ENCODE data around the gene PSMD9. TPM values are rescaled to one million over a fixed set of nuclear protein-coding genes. Genes with fewer than 3 reads are reported as not detected.
"Not testable (repeated sequence)": the region's sequence is repeated elsewhere in the genome, so short reads cannot be mapped to it uniquely, and the experiment has no call there.

PSMD9 gene
- total and polyA plus RNA-seq, 5 experiments from 2014 or later = 35.1 to 90.5 (median 88.4) TPM

- POLR2A ChIA-PET = no interaction called here
- H3K27me3 Mint-ChIP-seq = no peaks in the 10 kb centered on the region
- H3K36me3 Mint-ChIP-seq = peaks cover 0 to 75% (median 21%) of the 10 kb centered on the region in 3 donors
- DNase-seq = no peak
- no peaks in the 10 kb centered on the region for H3K9me3 Mint-ChIP-seq
- no peak overlapping the region for H3K4me3 Mint-ChIP-seq
- H3K27ac Mint-ChIP-seq = peak overlapping the region; percentile 15 to 89 (median 66)
- H3K4me1 Mint-ChIP-seq = peaks cover 9 to 15% (median 11%) of the 10 kb centered on the region in 4 donors
- ATAC-seq = peak in 1 of 2 donors; percentile 20
Measured at GRCh38 chr12:121908702-121909101, 20.1 kb downstream of the PSMD9 start.

DNA sequence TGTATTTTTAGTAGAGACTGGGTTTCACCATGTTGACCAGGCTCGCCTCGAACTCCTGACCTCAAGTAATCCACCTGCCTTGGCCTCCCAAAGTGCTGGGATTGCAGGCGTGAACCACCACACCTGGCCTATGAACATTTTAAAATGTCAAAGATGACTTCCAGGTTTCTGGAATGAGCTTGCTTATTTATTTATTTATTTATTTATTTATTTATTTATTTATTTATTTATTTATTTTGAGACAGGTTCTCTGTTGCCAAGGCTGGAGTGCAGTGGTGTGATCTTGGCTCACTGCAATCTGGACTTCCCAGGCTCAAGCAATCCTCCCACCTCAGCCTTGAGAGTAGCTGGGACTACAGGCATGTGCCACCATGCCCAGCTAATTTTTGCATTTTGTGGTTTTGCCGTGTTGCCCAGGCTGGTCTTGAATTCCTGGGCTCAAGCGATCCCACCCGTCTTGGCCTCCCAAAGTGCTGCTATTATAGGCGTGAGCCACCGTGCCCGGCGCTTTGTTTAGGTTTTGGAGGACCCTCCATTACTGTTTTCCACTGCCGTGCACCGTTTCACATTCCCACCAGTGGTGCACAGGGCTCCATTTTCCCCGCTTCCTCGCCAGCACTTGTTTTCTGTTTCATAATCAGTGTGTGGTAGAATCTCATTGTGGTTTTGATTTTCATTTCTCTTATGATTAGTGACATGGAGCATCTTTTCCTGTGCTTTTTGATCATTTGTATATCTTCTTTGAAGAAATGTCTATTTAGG is 23.4 kb downstream of the PSMD9 start:
- Mint-ChIP-seq H3K27ac (peak overlapping the region in 2 of 10 donors; percentile 53 to 83), H3K4me1 (peaks cover 9 to 15% (median 11%) of the 10 kb centered on the region in 4 donors), H3K36me3 (peaks cover 0 to 65% (median 13%) of the 10 kb centered on the region in 3 donors), H3K4me3 (no peak overlapping the region), H3K9me3 (no peaks in the 10 kb centered on the region), H3K27me3 (no peaks in the 10 kb centered on the region)
- ATAC-seq = no peak
- no peak for DNase-seq
- POLR2A ChIA-PET = interaction anchor here (0.6 to 0.7 kb wide), 4 partner anchors 87 to 1315 kb away, joined by 3 to 7 read pairs (median 4); partner anchors contain the start of gene BCL7A

- Mint-ChIP-seq H3K27ac (peak overlapping the region in 6 of 10 donors; percentile 15 to 83 (median 61)), H3K27me3 (no peaks in the 10 kb centered on the region), H3K9me3 (no peaks in the 10 kb centered on the region), H3K4me1 (peaks cover 5 to 16% (median 11%) of the 10 kb centered on the region in 4 donors), H3K4me3 (no peak overlapping the region), H3K36me3 (peaks cover 0 to 38% (median 2%) of the 10 kb centered on the region in 3 donors)
- POLR2A ChIA-PET = interaction anchor here (0.6 kb wide), 1 partner anchor 736 kb away, joined by 8 read pairs; no protein-coding TSS in a partner anchor
- ATAC-seq (no peak), DNase-seq (no peak)
Measured at GRCh38 chr12:121915841-121916321, 27.3 kb downstream of the PSMD9 start.

- H3K27ac Mint-ChIP-seq = peak overlapping the region in 9 of 10 donors; percentile 28 to 98 (median 96)
- no peak overlapping the region for H3K4me3 Mint-ChIP-seq
- H3K27me3 Mint-ChIP-seq = no peaks in the 10 kb centered on the region
- no peak for ATAC-seq
- no peaks in the 10 kb centered on the region for H3K9me3 Mint-ChIP-seq
- H3K4me1 Mint-ChIP-seq = peaks cover 5 to 19% (median 11%) of the 10 kb centered on the region in 4 donors
- POLR2A ChIA-PET = interaction anchor here (1.3 to 1.8 kb wide), 2 partner anchors 28 to 110 kb away, joined by 3 to 5 read pairs; partner anchors contain the start of gene PSMD9
- H3K36me3 Mint-ChIP-seq = peaks cover 0 to 33% (median 2%) of the 10 kb centered on the region in 3 donors
- DNase-seq = no peak
Measured at GRCh38 chr12:121916719-121917118, 28.1 kb downstream of the PSMD9 start.

DNA sequence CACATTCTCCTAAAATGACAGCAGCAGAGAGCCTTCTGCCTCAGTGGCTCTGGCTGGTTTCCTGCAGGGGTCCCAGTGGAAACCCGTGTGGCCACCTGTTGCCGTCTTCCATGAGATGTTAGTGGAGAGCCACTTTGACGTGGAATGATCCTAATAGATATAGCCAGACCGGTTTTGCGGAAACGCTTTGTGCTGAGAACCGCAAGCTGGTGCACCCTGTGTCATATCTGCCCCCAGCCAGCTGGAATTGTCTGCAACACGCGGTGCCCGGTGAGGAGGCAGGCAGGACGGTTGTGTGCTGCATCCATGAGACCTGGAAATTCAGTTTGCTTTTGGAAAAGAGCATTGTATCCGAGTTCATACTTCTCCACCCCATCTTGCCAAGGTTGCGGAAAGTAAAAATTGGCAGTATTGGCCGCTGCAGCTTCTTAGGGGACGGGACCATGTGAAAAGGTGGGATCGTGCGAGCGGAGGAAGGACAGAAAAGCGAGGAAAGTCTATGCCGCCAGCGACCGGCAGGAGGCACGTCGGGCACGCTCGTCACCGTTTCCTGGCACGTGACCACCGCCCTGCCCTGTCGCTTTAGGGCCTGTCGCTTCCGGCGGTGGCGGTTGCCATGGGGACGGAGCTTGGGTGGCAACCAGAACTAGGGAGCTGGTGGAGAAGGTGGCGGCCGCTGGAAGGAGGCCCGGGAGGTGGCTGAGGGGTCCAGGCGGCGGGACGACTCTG is 29.5 kb downstream of the PSMD9 start, which contains the start of gene CFAP251:
Gene CFAP251 (plus strand): TSS at position 643 of the 729 bp plus-strand sequence. CDS start 2,714 bp downstream, outside the sequence.
- Mint-ChIP-seq H3K27me3 (no peaks in the 10 kb centered on the region), H3K27ac (peak within 1 kb of the TSS; percentile 83 to 98 (median 94)), H3K36me3 (peaks cover 0 to 24% (median 0%) of the 10 kb centered on the region in 3 donors), H3K9me3 (no peaks in the 10 kb centered on the region), H3K4me3 (peak within 1 kb of the TSS; percentile 74 to 90 (median 84)), H3K4me1 (peaks cover 3 to 16% (median 11%) of the 10 kb centered on the region in 4 donors)
- POLR2A ChIA-PET = interaction anchor here (0.6 to 1.8 kb wide), 4 partner anchors 29 to 126 kb away, joined by 3 to 5 read pairs (median 4); partner anchors contain the start of gene PSMD9
- DNase-seq (peak; percentile 92 to 99 (median 94)), ATAC-seq (peak; percentile 96 to 100)

DNA sequence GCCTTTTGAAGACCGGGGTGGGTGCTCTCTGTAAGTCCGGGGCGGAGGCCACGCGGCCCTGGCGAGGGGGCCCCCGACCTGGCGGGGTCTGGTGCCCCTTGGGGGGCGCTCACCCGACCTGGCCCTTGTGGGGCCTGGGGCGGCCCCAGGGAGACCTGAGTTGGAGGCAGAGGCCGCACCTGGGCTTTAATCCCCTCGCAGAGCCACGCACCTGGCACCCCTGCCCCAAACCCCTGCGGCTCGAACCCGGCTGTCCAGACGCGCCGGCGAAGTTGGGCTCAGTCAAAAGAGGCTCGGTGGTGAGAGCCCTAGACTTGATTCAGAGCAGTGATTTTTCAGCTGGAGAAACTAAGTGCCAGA is 30.1 kb downstream of the PSMD9 start:
- POLR2A ChIA-PET = interaction anchor here (0.6 to 1.3 kb wide), 3 partner anchors 30 to 126 kb away, joined by 3 to 5 read pairs (median 3); partner anchors contain the start of gene PSMD9
- peak; percentile 43 to 61 for ATAC-seq
- peak overlapping the region in 7 of 10 donors; percentile 88 to 98 (median 97) for H3K27ac Mint-ChIP-seq

DNA sequence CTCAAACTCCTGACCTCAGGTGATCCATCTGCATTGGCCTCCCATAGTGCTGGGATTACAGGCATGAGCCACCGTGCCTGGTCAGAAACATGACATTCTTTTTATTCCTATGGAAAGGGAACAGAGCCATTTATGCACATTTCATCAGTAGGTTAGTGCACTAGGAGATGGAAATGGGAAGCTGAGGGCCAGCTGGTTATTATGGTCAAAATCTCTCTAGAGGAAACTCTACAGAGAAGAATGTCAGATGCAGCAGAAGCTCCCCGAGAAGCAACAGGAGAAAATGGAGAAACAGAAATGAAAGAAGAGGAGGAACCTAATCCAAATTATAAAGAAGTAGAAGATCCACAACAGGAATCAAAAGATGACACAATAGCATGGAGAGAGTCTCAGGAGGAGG is 32.5 kb downstream of the PSMD9 start:
- ATAC-seq (no peak), DNase-seq (no peak)
- H3K27me3 Mint-ChIP-seq = no peaks in the 10 kb centered on the region
- no peak overlapping the region for H3K4me3 Mint-ChIP-seq
- H3K4me1 Mint-ChIP-seq = peaks cover 5 to 16% (median 11%) of the 10 kb centered on the region in 4 donors
- H3K36me3 Mint-ChIP-seq = peaks cover 0 to 11% (median 0%) of the 10 kb centered on the region in 3 donors
- POLR2A ChIA-PET = no interaction called here
- peak overlapping the region in 6 of 10 donors; percentile 3 to 70 (median 45) for H3K27ac Mint-ChIP-seq
- H3K9me3 Mint-ChIP-seq = no peaks in the 10 kb centered on the region

More for the DNA sequence above, 30.1 kb downstream of the PSMD9 start:
- H3K4me1 Mint-ChIP-seq = peaks cover 3 to 16% (median 11%) of the 10 kb centered on the region in 4 donors
- DNase-seq = peak in 1 of 10 donors; percentile 4
- H3K36me3 Mint-ChIP-seq = peaks cover 0 to 21% (median 0%) of the 10 kb centered on the region in 3 donors
- no peaks in the 10 kb centered on the region for H3K9me3 Mint-ChIP-seq
- no peaks in the 10 kb centered on the region for H3K27me3 Mint-ChIP-seq
- H3K4me3 Mint-ChIP-seq = peak overlapping the region in 8 of 10 donors; percentile 11 to 90 (median 84)

DNA sequence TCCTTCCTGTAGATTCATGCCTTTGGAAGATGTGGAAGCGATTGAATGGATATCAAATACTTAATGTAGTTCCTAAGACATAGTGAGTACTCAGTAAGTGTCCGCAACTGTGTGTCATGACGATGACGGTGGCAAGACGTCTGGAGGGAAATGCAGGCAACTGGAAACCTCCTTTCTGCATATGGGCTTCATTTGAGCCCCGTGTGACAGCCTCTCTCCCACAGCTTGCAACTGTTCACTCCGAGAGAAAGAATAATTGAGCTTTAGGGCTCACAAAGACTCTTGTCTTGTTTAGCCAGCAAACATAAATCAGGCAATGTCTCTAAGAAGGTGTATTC is 36.7 kb downstream of the PSMD9 start:
- Mint-ChIP-seq H3K4me3 (no peak overlapping the region), H3K9me3 (no peaks in the 10 kb centered on the region), H3K27me3 (no peaks in the 10 kb centered on the region), H3K4me1 (peaks cover 0 to 17% (median 2%) of the 10 kb centered on the region in 4 donors), H3K36me3 (no peaks in the 10 kb centered on the region), H3K27ac (no peak overlapping the region)
- DNase-seq (no peak), ATAC-seq (no peak)
- POLR2A ChIA-PET = no interaction called here

DNA sequence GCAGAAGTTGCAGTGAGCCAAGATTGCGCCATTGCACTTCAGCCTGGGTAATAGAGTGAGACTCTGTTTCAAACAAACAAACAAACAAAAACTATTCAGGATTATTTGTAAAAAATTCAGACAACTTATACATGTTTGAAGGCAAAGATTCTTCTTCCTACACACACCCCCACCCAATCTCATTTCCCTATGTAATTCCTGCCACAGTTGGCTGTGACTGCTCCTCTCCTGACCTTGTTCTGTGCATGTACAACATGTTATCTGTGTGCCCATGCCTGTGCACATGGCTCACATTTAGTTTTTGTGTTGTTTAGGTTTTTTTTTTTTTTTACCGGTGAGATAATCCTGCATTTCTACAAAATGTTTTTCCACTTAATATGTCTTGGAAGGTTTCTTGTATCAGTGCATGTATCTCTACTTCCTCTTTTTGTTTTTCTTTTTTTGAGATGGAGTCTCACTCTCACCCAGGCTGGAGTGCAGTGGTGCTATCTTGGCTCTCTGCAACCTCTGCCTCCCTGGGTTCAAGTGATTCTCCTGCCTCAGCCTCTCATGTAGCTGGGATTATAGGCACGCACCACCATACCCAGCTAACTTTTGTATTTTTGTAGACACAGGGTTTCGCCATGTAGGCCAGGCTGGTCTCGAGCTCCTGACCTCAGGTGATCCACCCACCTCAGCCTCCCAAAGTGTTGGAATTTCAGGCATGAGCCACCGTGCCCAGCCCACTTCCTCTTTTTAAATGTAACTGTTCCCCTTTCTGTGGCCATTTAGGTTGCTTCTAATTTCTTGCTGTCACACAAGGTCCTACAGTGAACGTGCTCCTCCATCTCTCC is 38.5 kb downstream of the PSMD9 start:
- ATAC-seq (no peak), DNase-seq (peak in 1 of 10 donors; percentile 7)
- Mint-ChIP-seq H3K27me3 (no peaks in the 10 kb centered on the region), H3K4me1 (peaks cover 0 to 21% (median 2%) of the 10 kb centered on the region in 4 donors), H3K27ac (peak overlapping the region in 2 of 10 donors; percentile 32 to 43), H3K36me3 (no peaks in the 10 kb centered on the region), H3K4me3 (no peak overlapping the region), H3K9me3 (no peaks in the 10 kb centered on the region)
- POLR2A ChIA-PET = no interaction called here

DNA sequence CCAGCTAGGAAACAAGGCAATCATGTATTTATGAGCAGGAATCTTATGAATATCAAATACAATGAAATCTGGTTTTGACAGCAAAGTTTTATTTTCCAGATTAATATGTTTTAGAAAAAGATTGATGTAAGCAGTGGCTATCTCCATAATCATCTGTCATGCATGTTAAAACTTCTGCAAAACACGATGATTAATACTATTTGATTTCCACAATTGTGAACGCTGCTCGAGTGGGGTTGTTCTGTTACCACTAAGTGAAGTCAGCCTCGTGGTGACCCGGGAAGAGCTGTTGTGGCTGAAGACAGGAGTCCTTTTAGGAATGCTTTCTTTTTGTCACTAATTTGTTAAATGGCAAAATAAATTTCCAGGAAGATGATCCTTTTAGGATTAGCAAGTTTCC is 39.2 kb downstream of the PSMD9 start:
- Mint-ChIP-seq H3K27me3 (peaks cover 0 to 3% (median 0%) of the 10 kb centered on the region in 5 donors), H3K36me3 (no peaks in the 10 kb centered on the region), H3K4me1 (peaks cover 0 to 25% (median 2%) of the 10 kb centered on the region in 4 donors), H3K4me3 (no peak overlapping the region), H3K27ac (peak overlapping the region in 2 of 10 donors; percentile 32 to 43), H3K9me3 (no peaks in the 10 kb centered on the region)
- DNase-seq (no peak), ATAC-seq (no peak)
- POLR2A ChIA-PET = no interaction called here

GRCh38 chr12:121929545-121929944 is 41.0 kb downstream of the PSMD9 start:
- H3K27ac Mint-ChIP-seq = peak overlapping the region in 1 of 10 donors; percentile 51
- H3K4me1 Mint-ChIP-seq = peaks cover 0 to 25% (median 3%) of the 10 kb centered on the region in 4 donors
- ATAC-seq, DNase-seq, H3K36me3 Mint-ChIP-seq, H3K4me3 Mint-ChIP-seq, H3K9me3 Mint-ChIP-seq, H3K27me3 Mint-ChIP-seq: not testable (repeated sequence)
- POLR2A ChIA-PET = interaction anchor here (0.6 to 0.7 kb wide), 3 partner anchors 20 to 383 kb away, joined by 3 to 4 read pairs (median 3); no protein-coding TSS in a partner anchor

All from naive thymus-derived CD8-positive, alpha-beta T cell (primary cell).